Neural cell (in vitro differentiated cells): ENCODE results near the gene SARS2.

Experiments used
- CTCF ChIP-seq: fragments of 450-650 bp; IDR thresholded peaks from 2 replicates; pipeline ENCODE4 v1.5.1; 2014; ENCODE audit warnings: antibody characterized with exemption, mild to moderate bottlenecking, moderate library complexity; ENCODE audit not compliant: poor library complexity, severe bottlenecking
- EP300 ChIP-seq: fragments of 450-650 bp; conservative IDR thresholded peaks from 2 replicates; pipeline ENCODE4 v1.6.1; 2014; ENCODE audit warnings: antibody characterized with exemption, mild to moderate bottlenecking, moderate library complexity; ENCODE audit not compliant: poor library complexity, severe bottlenecking
- EZH2 ChIP-seq: fragments of 200-600, 300-800 bp; shearing (Covaris generic), sonication (generic); IDR thresholded peaks from 2 replicates; pipeline ENCODE4 v1.6.1; 2014; ENCODE audit warnings: antibody characterized with exemption, low read length, borderline replicate concordance, mild to moderate bottlenecking; ENCODE audit not compliant: insufficient read depth, poor library complexity, severe bottlenecking
- MXI1 ChIP-seq: fragments of 450-650 bp; conservative IDR thresholded peaks from 2 replicates; pipeline ENCODE4 v1.6.1; 2014; ENCODE audit warnings: antibody characterized with exemption, mild to moderate bottlenecking; ENCODE audit not compliant: poor library complexity, severe bottlenecking
- POLR2AphosphoS5 ChIP-seq: IDR thresholded peaks from 2 replicates; pipeline ENCODE4 v1.6.1; 2012
- RAD21 ChIP-seq: fragments of 450-650 bp; conservative IDR thresholded peaks from 2 replicates; pipeline ENCODE4 v1.6.1; 2014; ENCODE audit warnings: antibody characterized with exemption, mild to moderate bottlenecking, moderate library complexity
- REST ChIP-seq: IDR thresholded peaks from 2 replicates; pipeline ENCODE4 v1.6.1; 2012; ENCODE audit warnings: borderline replicate concordance
- SMC3 ChIP-seq: fragments of 450-650 bp; conservative IDR thresholded peaks from 2 replicates; pipeline ENCODE4 v1.6.1; 2014; ENCODE audit warnings: antibody characterized with exemption, mild to moderate bottlenecking, moderate library complexity; ENCODE audit not compliant: poor library complexity
- TAF1 ChIP-seq: IDR thresholded peaks from 2 replicates; pipeline ENCODE4 v1.6.1; 2012; ENCODE audit warnings: low read depth

- TF ChIP-seq POLR2AphosphoS5 (no peak), CTCF (no peak), EP300 (no peak), REST (no peak), TAF1 (no peak), EZH2 (no peak), RAD21 (no peak), SMC3 (no peak), MXI1 (no peak)
These were observed 47.7 kb upstream of the SARS2 start for GRCh38 chr19:38978326-38978689.
